OCI-LY7 (cell line): ENCODE data around the gene PLA2G4D.

Experiments used
- CTCF ChIP-seq: fragments of 200-600 bp; sonication (generic); conservative IDR thresholded peaks from 2 replicates; pipeline ENCODE4 v1.5.1; 2014; ENCODE audit warnings: mild to moderate bottlenecking, antibody characterized with exemption, low read length, moderate library complexity, mixed read lengths
- EZH2phosphoT487 ChIP-seq: fragments of 200-600 bp; sonication (generic); IDR thresholded peaks from 2 replicates; pipeline ENCODE4 v1.6.1; 2018; ENCODE audit warnings: low read depth, borderline replicate concordance, mild to moderate bottlenecking, mixed run types, antibody characterized with exemption, low read length, moderate library complexity, mixed read lengths

GRCh38 chr15:42134617-42135245, 40.4 kb upstream of the PLA2G4D start:
- TF ChIP-seq CTCF: no peak
- TF ChIP-seq EZH2phosphoT487: no peak
